Midbrain (tissue), 1 donor: ENCODE measurements around the gene GPRIN2.
"Not testable (repeated sequence)": the region's sequence is repeated elsewhere in the genome, so short reads cannot be mapped to it uniquely, and the experiment has no call there.

Source experiments
- DNase-seq: peaks from one replicate; lab custom pipeline; 2025; lab: John Stamatoyannopoulos, UW

The GPRIN2 gene

DNA sequence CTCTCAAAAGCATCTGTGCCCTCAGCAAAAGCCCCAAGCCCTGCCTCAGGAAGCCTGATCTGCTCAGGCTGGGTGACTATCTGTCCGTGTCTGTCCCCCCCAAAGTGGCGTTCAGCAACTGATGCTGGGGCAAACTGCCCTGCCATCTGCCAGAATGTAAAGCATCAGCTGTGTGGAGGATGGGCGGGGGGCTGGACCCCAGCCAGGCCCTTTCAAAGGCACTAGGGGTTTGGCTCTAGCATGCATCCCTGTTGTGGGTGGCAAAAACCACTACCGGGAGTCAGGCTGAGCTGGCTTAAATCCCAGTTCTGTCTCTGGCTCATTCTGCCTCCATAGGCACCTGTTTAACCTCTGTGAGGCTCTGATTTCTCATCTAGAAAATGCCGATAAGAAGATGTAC is 35.5 kb downstream of the GPRIN2 start:
- no peak for DNase-seq

DNA sequence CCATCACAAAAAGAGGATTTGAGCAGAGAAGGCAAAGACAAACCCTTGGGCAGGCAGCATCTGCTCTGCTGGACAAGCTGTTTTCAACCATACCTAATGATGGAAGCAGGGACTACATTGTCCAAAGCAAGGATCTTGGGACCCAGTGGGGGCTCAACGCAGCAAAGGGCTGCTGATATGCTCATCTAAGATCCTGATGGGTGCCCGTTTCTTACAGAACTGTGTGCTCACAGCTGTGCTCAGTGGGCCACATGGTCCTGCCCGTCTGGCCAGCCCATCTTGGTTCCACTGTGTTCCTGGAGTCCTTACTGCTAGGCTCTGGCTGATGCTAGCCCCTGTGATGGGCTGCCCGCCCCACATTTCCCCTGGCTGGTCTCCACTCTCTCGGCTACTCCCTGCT is 36.1 kb downstream of the GPRIN2 start:
- no peak for DNase-seq

DNA sequence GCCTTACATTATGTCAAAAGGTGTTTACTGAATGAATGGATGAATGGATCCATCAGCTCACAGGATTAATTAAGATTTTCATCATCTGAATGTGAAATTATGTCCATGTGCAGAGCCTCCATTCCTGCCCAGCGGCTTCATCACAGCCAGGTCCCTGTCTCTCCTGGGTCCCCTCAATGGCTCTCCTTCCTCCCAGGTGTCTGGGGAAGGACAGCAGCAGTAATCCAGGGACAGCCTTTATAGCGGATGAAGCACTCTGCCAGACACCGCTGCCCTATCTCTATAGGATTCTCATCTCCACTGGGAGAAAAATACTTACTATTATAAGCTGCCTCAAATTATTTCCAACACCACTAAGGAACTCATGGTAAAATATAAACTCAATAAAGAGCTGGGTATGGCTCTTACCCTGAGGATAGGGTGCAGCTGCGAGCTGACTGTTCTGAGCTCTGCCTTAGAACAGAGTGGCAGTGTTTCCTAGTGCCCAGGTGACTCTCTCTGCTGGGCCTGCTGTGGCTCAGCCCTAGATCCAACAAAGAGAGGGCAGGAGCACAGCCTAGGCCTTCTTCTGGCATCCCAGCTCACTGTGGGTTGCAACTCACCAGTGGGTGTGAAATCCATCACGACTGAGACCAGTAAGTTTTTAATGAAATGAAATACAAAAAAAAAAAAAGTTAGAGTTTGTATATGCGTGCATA is 38.3 kb downstream of the GPRIN2 start:
- DNase-seq: no peak

GRCh38 chr10:46517541-46517940 is 38.9 kb downstream of the GPRIN2 start:
- DNase-seq: no peak

DNA sequence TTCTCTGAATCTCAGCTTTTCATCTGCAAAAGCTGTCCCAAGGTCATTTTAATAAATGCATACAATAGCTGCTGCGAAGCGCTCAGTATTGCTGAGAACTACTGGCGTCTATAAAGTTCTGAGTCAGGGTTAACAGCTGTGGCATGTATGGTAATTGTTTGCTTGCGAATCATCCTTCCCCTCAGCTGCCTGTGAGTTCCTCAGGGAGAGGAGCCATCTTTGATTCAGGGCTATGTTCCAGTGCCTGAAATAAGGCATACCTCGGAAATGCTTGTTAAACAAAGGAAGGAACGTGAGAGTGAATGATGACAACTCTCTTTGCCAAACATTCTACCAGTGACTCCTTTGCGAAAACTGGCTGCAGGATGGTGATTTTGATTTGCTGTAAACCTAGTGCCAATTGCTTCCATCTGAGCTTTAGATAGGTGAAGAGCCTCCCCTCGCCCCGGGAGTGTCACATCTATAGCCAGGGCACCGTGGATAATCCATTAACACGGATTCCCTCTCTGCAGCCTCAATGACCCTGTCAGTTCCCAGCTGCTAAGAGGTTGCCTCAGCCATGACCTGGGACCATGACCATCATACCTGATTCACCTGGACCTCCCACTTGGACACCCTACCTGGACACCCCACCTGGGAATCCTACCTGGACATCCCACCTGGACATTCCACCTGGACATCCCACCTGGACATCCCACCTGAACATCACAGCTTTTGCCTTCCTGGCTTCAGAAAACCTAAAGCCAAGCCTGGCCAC is 39.6 kb downstream of the GPRIN2 start:
- DNase-seq: no peak

DNA sequence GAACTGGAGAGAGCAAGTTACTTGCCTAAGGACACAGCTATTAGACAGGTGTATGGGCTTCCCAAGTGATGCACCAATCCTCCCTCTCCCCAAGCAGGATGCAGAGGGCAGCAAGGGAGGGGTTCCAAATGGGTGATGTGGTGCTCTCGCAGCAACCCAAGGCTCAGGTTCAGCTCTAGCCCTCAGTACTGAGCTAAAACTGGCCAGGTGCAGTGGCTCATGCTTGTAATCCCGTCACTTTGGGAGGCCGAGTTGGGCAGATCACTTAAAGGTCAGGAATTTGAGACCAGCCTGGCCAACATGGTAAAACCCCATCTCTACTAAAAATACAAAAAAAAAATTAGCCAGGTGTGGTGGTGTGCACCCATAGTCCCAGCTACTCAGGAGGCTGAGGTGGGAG is 40.7 kb downstream of the GPRIN2 start:
- DNase-seq: no peak

- DNase-seq: no peak
Measured at GRCh38 chr10:46515366-46515765, 41.1 kb downstream of the GPRIN2 start.

DNA sequence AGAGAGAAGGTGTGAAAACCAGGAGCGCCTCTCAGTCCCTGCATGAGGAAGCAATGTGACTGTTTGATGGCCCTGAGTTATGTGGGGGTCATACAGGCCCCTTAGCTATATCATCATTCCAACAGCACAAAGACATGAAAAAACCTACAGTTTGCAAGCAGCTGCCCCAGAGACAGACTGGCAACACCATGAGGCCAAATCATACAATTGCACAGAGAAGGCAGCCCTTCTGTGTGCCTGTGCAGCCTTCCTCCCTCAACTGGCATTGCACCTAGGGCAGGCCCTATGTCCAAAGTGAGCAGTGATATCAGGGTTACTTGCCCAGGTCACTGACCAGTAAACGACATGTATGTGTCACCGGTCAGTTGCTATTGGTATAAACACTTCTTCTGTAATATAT is 41.6 kb downstream of the GPRIN2 start:
- DNase-seq: no peak

- DNase-seq: no peak
Measured at GRCh38 chr10:46514431-46514861, 42.0 kb downstream of the GPRIN2 start.

DNA sequence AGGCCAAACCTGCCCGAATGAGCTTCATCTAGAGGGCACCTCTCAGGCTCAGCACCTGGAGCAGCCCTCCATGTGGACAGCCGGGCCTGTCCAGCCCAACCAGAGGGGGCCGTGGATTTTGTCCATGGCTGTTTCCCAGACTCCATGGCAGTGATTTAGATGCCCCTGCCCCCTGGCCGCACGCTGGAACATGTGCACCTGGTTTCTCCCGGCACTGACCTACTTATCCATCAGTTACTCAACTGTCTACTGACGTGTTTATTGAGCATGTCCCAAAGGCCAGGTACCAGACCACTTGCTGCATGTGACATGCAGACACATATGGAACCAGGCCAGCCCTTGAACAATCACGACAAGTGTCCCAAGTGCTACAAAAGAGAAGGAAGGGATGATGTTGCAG is 43.1 kb downstream of the GPRIN2 start:
- not testable (repeated sequence) for DNase-seq

DNA sequence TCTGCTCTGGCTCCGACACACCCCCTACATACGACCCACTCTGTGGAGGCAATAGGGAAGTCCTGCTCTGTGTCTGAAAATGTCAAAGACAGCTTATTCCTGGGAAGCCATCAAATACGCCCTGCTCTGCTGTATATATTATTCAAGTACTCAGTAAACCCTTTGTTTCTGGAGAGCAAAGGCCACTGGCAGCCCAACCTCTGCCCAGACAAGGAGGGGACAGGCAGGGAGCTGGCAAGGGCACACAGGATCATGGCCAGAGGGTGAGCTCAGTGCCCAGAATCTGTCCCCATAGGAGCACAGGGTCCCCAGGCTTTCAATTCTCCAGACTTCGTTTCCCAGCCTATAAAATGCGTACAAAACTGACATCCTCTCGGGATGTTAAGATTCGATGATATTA is 43.7 kb downstream of the GPRIN2 start:
- not testable (repeated sequence) for DNase-seq

DNA sequence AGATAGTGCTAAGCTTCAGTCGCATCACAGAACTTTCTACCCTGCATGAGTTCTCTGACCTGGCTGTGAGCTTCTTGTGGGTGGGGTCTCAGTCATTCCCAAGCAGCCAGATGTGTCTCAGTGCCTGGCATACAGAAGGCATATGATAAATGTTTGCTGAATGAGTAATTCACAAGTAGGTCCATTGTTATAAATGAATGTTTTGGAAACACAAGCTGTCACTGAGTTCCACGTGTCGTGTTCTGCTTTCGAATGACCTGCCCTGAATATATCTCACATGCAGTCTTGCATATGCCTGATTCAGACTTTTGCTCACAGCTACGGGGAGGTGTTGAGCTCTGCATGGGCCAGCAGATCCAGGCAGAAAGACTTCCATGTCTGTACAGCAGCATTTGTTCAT is 44.5 kb downstream of the GPRIN2 start:
- DNase-seq: not testable (repeated sequence)
